GM12872 (cell line): Measurements from ENCODE around the gene AGBL3.

Experiments used
- TF ChIP-seq, protein P1 (sequence below): IDR thresholded peaks from 3 replicates; pipeline ENCODE4 v1.5.1; 2011; ENCODE audit warnings: low read depth, mild to moderate bottlenecking, low read length, moderate library complexity; ENCODE audit not compliant: insufficient read depth

AGBL3 gene

DNA sequence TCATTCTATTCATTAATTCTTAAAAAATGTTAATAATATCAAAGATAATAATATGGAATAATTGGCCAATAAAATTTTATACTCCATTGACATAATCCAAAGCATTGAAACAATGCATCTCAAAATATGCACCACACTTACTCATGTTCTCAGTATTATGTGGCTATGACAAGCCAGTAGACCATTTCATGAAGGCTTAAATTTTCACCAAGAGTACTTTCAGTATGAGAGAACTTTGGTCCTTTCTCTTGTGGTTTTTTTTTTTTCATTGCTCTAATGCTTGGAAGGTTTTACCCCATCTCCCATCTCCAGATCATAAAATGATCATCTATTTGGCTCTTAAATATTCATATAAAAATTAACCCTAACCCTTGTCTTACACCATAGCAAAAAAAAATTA, 116.1 kb downstream of the AGBL3 start:
- TF ChIP-seq, protein P1, sequence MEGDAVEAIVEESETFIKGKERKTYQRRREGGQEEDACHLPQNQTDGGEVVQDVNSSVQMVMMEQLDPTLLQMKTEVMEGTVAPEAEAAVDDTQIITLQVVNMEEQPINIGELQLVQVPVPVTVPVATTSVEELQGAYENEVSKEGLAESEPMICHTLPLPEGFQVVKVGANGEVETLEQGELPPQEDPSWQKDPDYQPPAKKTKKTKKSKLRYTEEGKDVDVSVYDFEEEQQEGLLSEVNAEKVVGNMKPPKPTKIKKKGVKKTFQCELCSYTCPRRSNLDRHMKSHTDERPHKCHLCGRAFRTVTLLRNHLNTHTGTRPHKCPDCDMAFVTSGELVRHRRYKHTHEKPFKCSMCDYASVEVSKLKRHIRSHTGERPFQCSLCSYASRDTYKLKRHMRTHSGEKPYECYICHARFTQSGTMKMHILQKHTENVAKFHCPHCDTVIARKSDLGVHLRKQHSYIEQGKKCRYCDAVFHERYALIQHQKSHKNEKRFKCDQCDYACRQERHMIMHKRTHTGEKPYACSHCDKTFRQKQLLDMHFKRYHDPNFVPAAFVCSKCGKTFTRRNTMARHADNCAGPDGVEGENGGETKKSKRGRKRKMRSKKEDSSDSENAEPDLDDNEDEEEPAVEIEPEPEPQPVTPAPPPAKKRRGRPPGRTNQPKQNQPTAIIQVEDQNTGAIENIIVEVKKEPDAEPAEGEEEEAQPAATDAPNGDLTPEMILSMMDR = no peak

DNA sequence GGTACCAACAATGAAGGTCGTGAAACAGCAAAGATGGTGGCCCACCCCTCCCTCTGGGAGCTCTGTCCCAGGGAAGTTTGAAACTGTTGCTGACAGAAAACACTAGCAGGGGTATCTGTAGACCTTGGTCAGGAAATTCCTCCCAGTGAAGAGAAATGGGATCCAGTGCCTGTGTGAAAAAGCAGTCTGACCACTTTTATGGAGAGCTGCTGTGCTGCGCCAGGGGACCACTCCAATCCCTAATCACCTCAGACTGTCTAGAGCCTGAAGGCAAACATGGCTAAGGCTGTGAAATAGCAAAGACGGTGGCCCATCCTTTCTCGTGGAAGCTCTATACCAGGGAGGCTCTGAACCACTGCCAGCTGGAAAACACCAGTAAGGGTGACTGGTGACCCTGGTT, 123.3 kb downstream of the AGBL3 start:
- TF ChIP-seq, protein P1 = no peak

DNA sequence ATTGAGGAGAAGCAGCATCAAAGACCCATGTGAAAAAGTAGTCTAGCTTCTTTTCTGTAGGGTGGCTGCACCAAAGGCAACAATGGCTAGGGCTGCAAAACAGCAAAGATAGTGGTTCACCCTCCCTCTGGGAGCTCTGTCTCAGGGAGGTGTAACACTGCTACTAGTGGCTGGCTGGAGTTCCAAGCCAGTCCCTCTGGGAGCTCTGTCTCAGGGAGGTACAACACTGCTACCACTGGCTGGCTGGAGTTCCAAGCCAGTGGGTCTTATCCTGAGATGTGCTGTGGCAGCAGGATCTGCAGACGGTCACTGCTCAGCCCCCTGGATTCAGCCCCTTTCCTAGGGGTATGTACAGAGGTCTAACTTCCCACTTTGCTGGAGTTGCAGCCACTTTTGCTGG, 123.7 kb downstream of the AGBL3 start:
- TF ChIP-seq, protein P1 = no peak

DNA sequence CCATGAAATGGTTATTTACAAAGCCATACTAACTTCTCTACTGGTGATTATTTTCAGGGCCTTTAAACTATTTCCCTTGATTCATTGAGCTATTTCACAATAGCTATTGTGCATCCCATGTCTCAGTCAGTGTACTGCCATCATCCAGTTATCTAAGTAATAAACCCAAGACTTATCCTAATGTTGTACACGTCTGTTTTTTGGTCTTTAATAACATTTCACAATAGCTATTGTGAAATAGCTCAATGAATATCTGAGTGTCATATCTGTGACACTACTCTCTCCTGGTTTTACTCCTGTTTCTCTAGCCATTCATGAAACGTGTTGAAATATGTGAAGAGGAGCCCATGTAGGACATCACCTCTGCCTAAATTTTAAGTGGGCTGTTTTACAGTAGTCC, 125.1 kb downstream of the AGBL3 start:
- TF ChIP-seq, protein P1 = no peak

DNA sequence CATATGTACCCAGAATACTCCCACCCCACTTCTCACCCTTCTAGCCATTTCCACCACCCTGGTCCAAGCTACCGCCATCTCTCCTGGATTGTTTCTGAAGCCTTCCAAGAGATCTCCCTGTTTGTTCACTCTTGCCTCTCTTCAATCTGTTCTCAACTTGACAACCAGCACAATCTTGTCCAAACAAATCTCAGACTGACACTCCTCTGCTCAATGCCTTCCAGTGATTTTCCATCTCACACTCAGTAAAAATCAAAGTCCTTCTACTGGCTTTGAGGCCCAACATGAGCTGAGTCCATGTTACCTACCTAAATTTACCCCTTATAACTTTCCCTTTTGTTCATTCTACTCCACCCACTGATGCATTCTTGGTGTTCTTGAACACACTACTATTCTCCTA, 128.3 kb downstream of the AGBL3 start:
- TF ChIP-seq, protein P1 = no peak

DNA sequence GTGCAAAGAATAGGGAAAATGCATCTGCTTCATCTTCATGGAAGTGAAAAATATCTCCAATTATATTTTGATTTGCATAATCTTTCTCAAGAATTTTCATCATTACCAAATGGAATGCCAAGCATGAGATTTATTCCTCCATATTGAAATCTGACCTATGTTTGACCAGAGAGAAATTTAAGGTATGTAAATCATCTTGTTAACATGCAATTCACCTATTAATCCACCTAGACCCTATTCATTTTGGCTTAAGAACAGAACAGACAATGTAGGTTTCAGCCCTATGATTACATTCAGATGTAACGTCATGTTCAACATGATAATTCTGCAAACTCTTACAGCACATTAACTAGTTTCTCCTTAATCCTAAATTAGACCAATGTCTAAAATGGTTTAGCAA, 130.8 kb downstream of the AGBL3 start:
- TF ChIP-seq, protein P1 = no peak

DNA sequence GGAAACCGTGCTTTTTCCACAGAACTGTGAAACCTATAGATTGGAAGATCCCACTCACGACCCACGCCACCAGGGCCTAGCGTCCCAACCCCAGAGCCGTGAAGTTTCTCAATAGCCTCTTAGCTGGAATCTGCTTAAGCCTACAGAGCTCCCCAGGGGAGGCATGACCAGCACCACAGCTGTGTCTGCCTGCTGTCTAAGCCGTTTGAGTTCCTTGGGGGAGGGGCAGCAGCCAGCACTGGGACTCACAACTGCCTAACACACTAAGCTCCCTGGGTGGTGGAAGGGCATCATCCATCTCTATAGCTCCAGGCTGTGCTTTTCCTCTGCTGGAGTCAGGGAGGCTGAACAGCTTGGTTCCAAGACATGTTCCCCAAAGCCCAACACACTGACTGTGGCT, 135.6 kb downstream of the AGBL3 start:
- TF ChIP-seq, protein P1 = no peak

DNA sequence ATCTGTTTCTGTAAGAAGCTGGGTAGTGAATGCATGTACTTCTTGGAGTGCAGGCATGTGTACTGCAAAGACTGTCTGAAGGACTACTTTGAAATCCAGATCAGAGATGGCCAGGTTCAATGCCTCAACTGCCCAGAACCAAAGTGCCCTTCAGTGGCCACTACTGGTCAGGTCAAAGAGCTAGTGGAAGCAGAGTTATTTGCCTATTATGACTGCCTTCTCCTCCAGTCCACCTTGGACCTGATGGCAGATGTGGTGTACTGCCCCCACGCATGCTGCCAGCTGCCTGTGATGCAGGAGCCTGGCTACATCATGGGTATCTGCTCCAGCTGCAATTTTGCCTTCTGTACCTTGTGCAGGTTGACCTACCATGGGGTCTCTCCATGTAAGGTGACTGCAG, 142.6 kb downstream of the AGBL3 start:
- TF ChIP-seq, protein P1 = no peak
